ENCODE results near the gene HARBI1. TPM values are rescaled to one million over a fixed set of nuclear protein-coding genes. Genes with fewer than 3 reads are reported as not detected.

The HARBI1 gene
- total and polyA plus RNA-seq, 9 of the 15 experiments (the other 6 are each of a cell fraction or from before 2014, with no cell fraction given), result 3.5 to 8.4 (median 5.5) TPM

GRCh38 chr11:46593550-46594373 lies 23.3 kb downstream of the HARBI1 start, which contains the start of gene AMBRA1 (continued):
- no peak; the same call in 1 of the 2 replicates for TF ChIP-seq E2F1 (CRISPR knock-in tag; IDR thresholded peaks at IDR 0.05)
- peak; percentile 73 for TF ChIP-seq ZNF395 (CRISPR knock-in tag; IDR thresholded peaks at IDR 0.05)
- TF ChIP-seq ZMIZ1 (IDR thresholded peaks at IDR 0.05; ENCODE audit: low read depth in 2 of 2, low read length in 2 of 2), result peak in 1 of 2 experiments; percentile 99; a peak in 2 of 4 replicates
- peak; percentile 88 for TF ChIP-seq ZNF592 (IDR thresholded peaks at IDR 0.05)
- TF ChIP-seq DMBX1 (CRISPR knock-in tag; IDR thresholded peaks at IDR 0.05; ENCODE audit: borderline replicate concordance), result peak; percentile 55; the same call in 1 of the 2 replicates
- TF ChIP-seq HMBOX1 (IDR thresholded peaks at IDR 0.05), result peak; percentile 71
- TF ChIP-seq CEBPZ (IDR thresholded peaks at IDR 0.05; ENCODE audit: borderline replicate concordance, low read depth, low read length), result peak; percentile 54; the same call in 1 of the 2 replicates
- TF ChIP-seq SMARCC2 (IDR thresholded peaks at IDR 0.05; ENCODE audit: low read depth), result 0 out of 2 replicates have a peak, but pooled peaks have one; percentile 35
- peak; percentile 0; the same call in 1 of the 2 replicates for TF ChIP-seq ZNF589 (CRISPR knock-in tag; IDR thresholded peaks at IDR 0.05; ENCODE audit: low read depth)

All from K562 (cell line).